UCSD-AML1 (cell line): ENCODE measurements around the gene SYNE3.
A peak's percentile ranks its signal among the peaks of the same experiment; 100 is the strongest.

Source experiments
- DNase-seq: peaks from one replicate; lab custom pipeline; 2025; ENCODE audit not compliant: unreplicated experiment; lab: John Stamatoyannopoulos, UW

The SYNE3 gene

GRCh38 chr14:95516554-95517181 lies at the start of gene SYNE3:
SYNE3 (minus strand) TSS chr14:95516650; CDS start chr14:95475821, 40,829 bp downstream.
- peak; percentile 68 for DNase-seq

GRCh38 chr14:95564060-95564459 lies 47.6 kb upstream of the SYNE3 start:
- no peak for DNase-seq

GRCh38 chr14:95562892-95563685 lies 46.6 kb upstream of the SYNE3 start:
- DNase-seq, result no peak

GRCh38 chr14:95561001-95561412 lies 44.6 kb upstream of the SYNE3 start:
- peak; percentile 75 for DNase-seq

- DNase-seq, result no peak
Observed at GRCh38 chr14:95559203-95559602, 42.8 kb upstream of the SYNE3 start.

- DNase-seq, result no peak
Observed at GRCh38 chr14:95557832-95558231, 41.4 kb upstream of the SYNE3 start.

GRCh38 chr14:95557291-95557690 lies 40.8 kb upstream of the SYNE3 start:
- DNase-seq, result no peak

- no peak for DNase-seq
Observed at GRCh38 chr14:95555053-95555452, 38.6 kb upstream of the SYNE3 start.

GRCh38 chr14:95553141-95553540 lies 36.7 kb upstream of the SYNE3 start:
- DNase-seq, result no peak

- DNase-seq, result no peak
Observed at GRCh38 chr14:95551435-95551834, 35.0 kb upstream of the SYNE3 start.

- no peak for DNase-seq
Observed at GRCh38 chr14:95549656-95550585, 33.5 kb upstream of the SYNE3 start.

GRCh38 chr14:95548328-95548929 lies 32.0 kb upstream of the SYNE3 start:
- no peak for DNase-seq

GRCh38 chr14:95547626-95548327 lies 31.3 kb upstream of the SYNE3 start:
- DNase-seq, result no peak

GRCh38 chr14:95547272-95547625 lies 30.8 kb upstream of the SYNE3 start:
- no peak for DNase-seq

GRCh38 chr14:95545515-95546168 lies 29.2 kb upstream of the SYNE3 start:
- DNase-seq, result no peak

- DNase-seq, result no peak
Observed at GRCh38 chr14:95544588-95544987, 28.1 kb upstream of the SYNE3 start.

GRCh38 chr14:95543021-95543420 lies 26.6 kb upstream of the SYNE3 start:
- DNase-seq, result no peak

- DNase-seq, result no peak
Observed at GRCh38 chr14:95541932-95542930, 25.8 kb upstream of the SYNE3 start.

GRCh38 chr14:95541346-95541745 lies 24.9 kb upstream of the SYNE3 start:
- no peak for DNase-seq
